ENCODE results near the gene TMEM229A.

GRCh38 chr7:124042826-124043225 is 10.0 kb upstream of the TMEM229A start:
- TF ChIP-seq EZH2 (IDR thresholded peaks at IDR 0.05) (no peak), POLR2AphosphoS5 (IDR thresholded peaks at IDR 0.05; ENCODE audit: borderline replicate concordance, low read depth, low read length) (no peak)
